ENCODE data around the gene GNL3.

Gene GNL3

GRCh38 chr3:52682016-52682415 is 3.8 kb upstream of the GNL3 start:
- TF ChIP-seq ZFP3 (CRISPR knock-in tag; IDR thresholded peaks at IDR 0.05) (no peak), ARNTL (CRISPR knock-in tag; IDR thresholded peaks at IDR 0.05; ENCODE audit: borderline replicate concordance, low read depth) (no peak), TOX (CRISPR knock-in tag; IDR thresholded peaks at IDR 0.05; ENCODE audit: borderline replicate concordance) (no peak), TCF4 (CRISPR knock-in tag; IDR thresholded peaks at IDR 0.05; ENCODE audit: borderline replicate concordance) (no peak), CSRNP3 (CRISPR knock-in tag; IDR thresholded peaks at IDR 0.05) (no peak), PPARA (CRISPR knock-in tag; IDR thresholded peaks at IDR 0.05; ENCODE audit: borderline replicate concordance) (no peak), BACH2 (CRISPR knock-in tag; IDR thresholded peaks at IDR 0.05; ENCODE audit: borderline replicate concordance) (no peak), OSR1 (CRISPR knock-in tag; IDR thresholded peaks at IDR 0.05) (no peak), CSDC2 (CRISPR knock-in tag; IDR thresholded peaks at IDR 0.05) (no peak), SNAI2 (CRISPR knock-in tag; IDR thresholded peaks at IDR 0.05) (no peak), ZFP30 (CRISPR knock-in tag; IDR thresholded peaks at IDR 0.05) (no peak), PATZ1 (CRISPR knock-in tag; IDR thresholded peaks at IDR 0.05; ENCODE audit: borderline replicate concordance) (no peak), ZC3H10 (CRISPR knock-in tag; IDR thresholded peaks at IDR 0.05) (no peak), ISL1 (CRISPR knock-in tag; IDR thresholded peaks at IDR 0.05) (no peak), GLIS3 (CRISPR knock-in tag; IDR thresholded peaks at IDR 0.05) (no peak), ZNF8 (CRISPR knock-in tag; IDR thresholded peaks at IDR 0.05) (no peak), TSHZ2 (CRISPR knock-in tag; IDR thresholded peaks at IDR 0.05) (no peak), POU6F1 (CRISPR knock-in tag; IDR thresholded peaks at IDR 0.05; ENCODE audit: borderline replicate concordance, low read depth) (no peak), RARB (CRISPR knock-in tag; IDR thresholded peaks at IDR 0.05) (no peak), ESRRG (CRISPR knock-in tag; IDR thresholded peaks at IDR 0.05) (no peak)

GRCh38 chr3:52683611-52684010 is 2.2 kb upstream of the GNL3 start:
- ATAC-seq, result no peak
- TF ChIP-seq TCF4 (CRISPR knock-in tag; IDR thresholded peaks at IDR 0.05; ENCODE audit: borderline replicate concordance) (no peak), CSDC2 (CRISPR knock-in tag; IDR thresholded peaks at IDR 0.05) (no peak), GLIS3 (CRISPR knock-in tag; IDR thresholded peaks at IDR 0.05) (no peak), ZNF70 (CRISPR knock-in tag; IDR thresholded peaks at IDR 0.05) (no peak), ZC3H10 (CRISPR knock-in tag; IDR thresholded peaks at IDR 0.05) (no peak), ZNF8 (CRISPR knock-in tag; IDR thresholded peaks at IDR 0.05) (no peak), CREB5 (CRISPR knock-in tag; IDR thresholded peaks at IDR 0.05; ENCODE audit: low read depth) (no peak), PPARA (CRISPR knock-in tag; IDR thresholded peaks at IDR 0.05; ENCODE audit: borderline replicate concordance) (no peak), TOX (CRISPR knock-in tag; IDR thresholded peaks at IDR 0.05; ENCODE audit: borderline replicate concordance) (no peak), ISL1 (CRISPR knock-in tag; IDR thresholded peaks at IDR 0.05) (no peak), OSR1 (CRISPR knock-in tag; IDR thresholded peaks at IDR 0.05) (no peak), ZNF565 (CRISPR knock-in tag; conservative IDR thresholded peaks at IDR 0.05; ENCODE audit: low read depth) (no peak), ZFP3 (CRISPR knock-in tag; IDR thresholded peaks at IDR 0.05) (no peak), POU6F1 (CRISPR knock-in tag; IDR thresholded peaks at IDR 0.05; ENCODE audit: borderline replicate concordance, low read depth) (no peak), PATZ1 (CRISPR knock-in tag; IDR thresholded peaks at IDR 0.05; ENCODE audit: borderline replicate concordance) (no peak), SNAI2 (CRISPR knock-in tag; IDR thresholded peaks at IDR 0.05) (no peak), ARNTL (CRISPR knock-in tag; IDR thresholded peaks at IDR 0.05; ENCODE audit: borderline replicate concordance, low read depth) (no peak), ESRRG (CRISPR knock-in tag; IDR thresholded peaks at IDR 0.05) (no peak), ZFP30 (CRISPR knock-in tag; IDR thresholded peaks at IDR 0.05) (no peak), CSRNP3 (CRISPR knock-in tag; IDR thresholded peaks at IDR 0.05) (no peak)

More at GRCh38 chr3:52682016-52682415, 3.8 kb upstream of the GNL3 start:
- peak; percentile 53 for ATAC-seq

Data from SK-N-SH treated with all-trans-retinoic acid at 6 μM for 48 hours (cell line).